ENCODE data around the gene SHROOM2. TPM values are rescaled to one million over a fixed set of nuclear protein-coding genes. Genes with fewer than 3 reads are reported as not detected.
"Not testable (repeated sequence)": the region's sequence is repeated elsewhere in the genome, so short reads cannot be mapped to it uniquely, and the experiment has no call there.

SHROOM2 gene
- total RNA-seq, 2 experiments from 2014 or later = not detected

DNA sequence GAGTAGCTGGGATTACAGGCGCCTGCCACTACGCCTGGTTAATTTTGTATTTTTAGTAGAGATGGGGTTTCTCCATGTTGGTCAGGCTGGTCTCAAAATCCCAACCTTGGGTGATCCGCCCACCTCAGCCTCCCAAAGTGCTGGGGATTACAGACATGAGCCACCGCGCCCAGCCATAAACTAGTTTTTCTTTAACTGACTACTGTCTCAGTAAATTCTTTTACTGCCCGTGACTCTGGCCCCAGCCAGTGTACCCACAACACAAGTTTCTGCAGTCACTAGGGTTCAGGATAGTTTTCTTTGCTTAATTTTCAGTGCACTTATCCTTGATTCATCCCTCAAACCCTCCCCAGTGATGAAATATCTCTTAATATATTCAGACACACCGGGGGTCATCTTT is 8.3 kb downstream of the SHROOM2 start:
- Mint-ChIP-seq H3K4me1 (no peaks in the 10 kb centered on the region), H3K4me3 (no peak overlapping the region), H3K36me3 (ENCODE audit: low read depth) (no peaks in the 10 kb centered on the region), H3K9me3 (peaks cover 4% of the 10 kb centered on the region), H3K27ac (no peak overlapping the region), H3K27me3 (peaks cover 10% of the 10 kb centered on the region)
- ChIA-PET CTCF (no interaction called here), POLR2A (no interaction called here)
- DNase-seq = no peak

DNA sequence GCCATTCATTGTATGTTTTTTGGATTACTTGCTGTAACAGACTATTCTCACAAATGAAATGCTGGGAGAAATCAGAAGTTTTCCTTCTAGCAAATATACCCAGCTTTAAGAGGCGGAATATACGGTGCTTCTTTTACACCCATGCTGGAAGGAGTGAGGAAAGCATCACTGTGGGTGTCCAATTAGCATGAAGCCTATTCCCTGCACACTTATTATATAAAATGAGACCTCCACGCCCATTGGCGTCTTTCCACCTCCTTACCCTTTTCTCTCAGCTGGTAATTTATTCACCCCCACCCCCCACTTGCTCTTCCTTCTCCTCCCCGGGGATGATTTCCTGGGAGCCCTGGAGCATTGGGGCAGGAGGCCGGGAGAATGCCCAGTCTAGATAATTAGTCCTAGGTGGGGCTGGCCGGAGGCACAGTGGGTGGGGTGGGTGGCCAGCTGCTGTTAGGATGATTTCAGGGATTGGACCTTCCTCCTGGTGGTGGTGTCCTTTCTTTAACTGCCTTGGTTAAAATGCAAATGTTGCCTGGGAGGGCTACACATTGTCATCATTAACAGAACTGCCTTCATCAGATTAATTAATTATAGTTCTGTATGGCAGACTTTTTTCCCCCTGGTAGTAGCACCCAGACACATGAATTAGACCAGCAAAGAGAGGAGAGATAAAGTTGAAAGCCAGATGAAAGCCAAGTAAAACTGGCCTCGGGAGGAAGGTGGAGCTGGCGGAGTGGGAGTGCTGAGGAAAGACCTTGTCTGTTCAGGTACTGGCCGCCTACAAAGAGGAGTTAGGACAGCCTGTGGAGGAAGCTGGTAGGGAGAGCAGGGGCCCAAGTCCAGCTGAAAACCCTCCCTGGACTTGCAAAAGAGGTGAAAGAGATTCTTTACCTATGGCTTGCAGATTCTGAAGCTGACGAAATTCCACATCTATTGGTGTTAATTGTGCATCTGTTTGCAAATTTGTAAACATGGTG is 11.4 kb downstream of the SHROOM2 start:
- Mint-ChIP-seq H3K36me3 (ENCODE audit: low read depth) (no peaks in the 10 kb centered on the region), H3K27me3 (peaks cover 5% of the 10 kb centered on the region), H3K4me3 (no peak overlapping the region), H3K9me3 (peaks cover 10% of the 10 kb centered on the region), H3K27ac (no peak overlapping the region), H3K4me1 (no peaks in the 10 kb centered on the region)
- DNase-seq = no peak
- CTCF ChIA-PET = no interaction called here
- POLR2A ChIA-PET = no interaction called here

DNA sequence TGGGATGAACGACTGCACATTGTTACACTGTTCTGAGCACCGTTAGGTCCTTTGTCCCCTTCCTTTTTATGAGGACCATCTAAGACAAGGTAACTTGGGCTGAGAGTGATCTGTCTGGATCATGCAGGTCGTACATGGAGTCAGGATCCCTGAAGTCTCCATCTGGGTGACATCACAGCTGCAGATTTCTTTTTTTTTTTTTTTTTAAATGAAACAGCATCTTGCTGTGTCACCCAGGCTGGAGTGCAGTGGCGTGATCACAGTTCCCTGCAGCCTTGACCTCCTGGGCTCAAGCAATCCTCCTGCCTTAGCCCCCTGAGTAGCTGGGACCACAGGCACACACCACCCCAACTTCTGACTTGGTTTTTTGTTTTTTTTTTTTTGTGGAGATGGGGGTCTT is 16.5 kb downstream of the SHROOM2 start:
- POLR2A ChIA-PET = no interaction called here

DNA sequence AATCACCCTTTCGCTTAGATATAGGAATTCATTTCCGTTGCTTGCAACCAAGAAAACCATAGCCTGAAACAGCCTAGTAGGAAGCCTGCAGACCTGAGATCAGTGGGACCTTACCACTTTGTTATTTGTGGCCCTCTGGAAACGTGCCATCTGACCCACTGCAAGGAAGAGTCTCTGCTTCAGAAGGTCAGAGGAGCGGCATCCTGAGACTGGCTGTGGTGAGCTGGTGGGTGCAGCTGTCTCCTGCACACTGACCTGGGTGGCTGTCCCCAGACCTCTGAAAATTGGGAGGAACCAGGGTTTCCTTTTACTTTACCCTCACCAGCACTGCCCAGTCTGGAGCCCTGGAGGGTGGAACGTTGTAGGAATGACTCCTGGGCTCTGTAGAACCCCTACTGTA is 18.2 kb downstream of the SHROOM2 start:
- H3K27ac Mint-ChIP-seq = no peak overlapping the region
- H3K4me3 Mint-ChIP-seq = no peak overlapping the region
- no peaks in the 10 kb centered on the region for H3K27me3 Mint-ChIP-seq
- ChIA-PET POLR2A (no interaction called here), CTCF (no interaction called here)
- H3K4me1 Mint-ChIP-seq = no peaks in the 10 kb centered on the region
- peaks cover 6% of the 10 kb centered on the region for H3K9me3 Mint-ChIP-seq
- no peak for DNase-seq
- no peaks in the 10 kb centered on the region for H3K36me3 Mint-ChIP-seq (ENCODE audit: low read depth)

More for the DNA sequence above, 16.5 kb downstream of the SHROOM2 start:
- DNase-seq = no peak
- Mint-ChIP-seq H3K27ac (no peak overlapping the region), H3K4me3 (no peak overlapping the region), H3K27me3 (no peaks in the 10 kb centered on the region), H3K36me3 (ENCODE audit: low read depth) (no peaks in the 10 kb centered on the region), H3K4me1 (no peaks in the 10 kb centered on the region), H3K9me3 (peaks cover 6% of the 10 kb centered on the region)
- CTCF ChIA-PET = interaction anchor here (0.6 kb wide), 2 partner anchors 61 to 822 kb away, joined by 3 read pairs; no protein-coding TSS in a partner anchor

DNA sequence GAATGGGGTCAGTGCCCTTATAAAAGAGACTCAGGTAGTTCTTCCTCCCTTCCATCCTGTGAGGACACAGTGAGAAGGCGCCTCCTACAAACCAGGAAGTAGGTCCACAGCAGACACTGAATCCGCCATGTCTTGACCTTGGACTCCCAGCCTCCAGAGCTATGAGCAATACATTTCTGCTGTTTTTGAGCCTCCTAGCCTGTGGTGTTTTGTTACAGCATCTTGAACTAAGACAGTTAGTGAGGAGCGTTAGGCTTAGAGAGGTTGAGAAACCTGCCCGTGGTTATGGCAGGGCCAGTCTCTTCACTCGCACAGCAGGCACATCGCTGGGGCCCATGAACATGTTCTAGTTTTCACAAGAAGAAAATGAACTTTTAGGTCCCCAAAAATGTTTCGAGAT is 19.7 kb downstream of the SHROOM2 start:
- no peaks in the 10 kb centered on the region for H3K4me1 Mint-ChIP-seq
- H3K36me3 Mint-ChIP-seq (ENCODE audit: low read depth) = no peaks in the 10 kb centered on the region
- no peaks in the 10 kb centered on the region for H3K9me3 Mint-ChIP-seq
- DNase-seq = no peak
- no peaks in the 10 kb centered on the region for H3K27me3 Mint-ChIP-seq
- CTCF ChIA-PET = no interaction called here
- H3K27ac Mint-ChIP-seq = no peak overlapping the region
- POLR2A ChIA-PET = no interaction called here
- H3K4me3 Mint-ChIP-seq = no peak overlapping the region

DNA sequence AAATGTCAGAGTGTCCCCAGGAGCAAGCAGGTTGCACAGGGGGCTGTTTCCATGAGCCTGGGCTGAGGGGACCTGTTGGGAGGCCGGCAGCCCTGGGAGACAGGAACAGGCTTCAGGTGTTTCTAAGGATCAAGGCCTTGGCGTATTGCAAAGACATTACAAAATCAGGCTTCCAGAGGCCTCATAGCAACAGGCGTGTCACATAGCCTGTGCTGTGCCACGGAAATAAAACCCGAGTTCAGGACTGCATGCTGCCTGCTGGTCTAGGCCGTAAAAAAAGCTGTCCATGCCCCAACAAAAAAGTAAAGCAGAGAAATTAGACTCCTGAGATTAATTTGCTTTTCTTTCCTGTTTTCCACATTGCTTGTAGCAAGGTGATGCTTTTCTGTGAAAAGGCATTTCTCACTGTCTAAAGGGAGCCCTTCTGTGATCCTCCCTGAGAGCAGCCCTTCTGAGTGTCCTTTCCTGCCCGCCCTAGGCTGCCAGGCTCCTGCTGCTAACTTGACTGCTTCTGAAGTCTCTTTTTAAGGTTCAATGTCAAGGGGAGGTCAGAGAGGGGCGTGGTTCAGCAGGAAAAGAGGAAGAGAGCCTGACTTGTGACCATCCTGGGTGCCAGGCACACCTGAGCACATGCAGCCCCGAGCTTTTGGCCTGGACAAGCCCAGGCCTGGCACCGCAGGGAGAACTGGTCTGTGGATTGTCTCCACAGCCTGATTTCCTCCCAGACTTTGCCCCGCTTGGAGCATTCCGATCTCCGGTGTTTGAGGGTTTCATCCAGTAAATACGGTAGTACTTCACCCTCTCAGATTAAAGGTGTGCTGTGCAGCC is 21.3 kb downstream of the SHROOM2 start:
- Mint-ChIP-seq H3K4me1 (no peaks in the 10 kb centered on the region), H3K4me3 (no peak overlapping the region), H3K27ac (no peak overlapping the region), H3K36me3 (ENCODE audit: low read depth) (no peaks in the 10 kb centered on the region), H3K27me3 (no peaks in the 10 kb centered on the region), H3K9me3 (no peaks in the 10 kb centered on the region)
- CTCF ChIA-PET = no interaction called here
- DNase-seq = no peak
- POLR2A ChIA-PET = no interaction called here

DNA sequence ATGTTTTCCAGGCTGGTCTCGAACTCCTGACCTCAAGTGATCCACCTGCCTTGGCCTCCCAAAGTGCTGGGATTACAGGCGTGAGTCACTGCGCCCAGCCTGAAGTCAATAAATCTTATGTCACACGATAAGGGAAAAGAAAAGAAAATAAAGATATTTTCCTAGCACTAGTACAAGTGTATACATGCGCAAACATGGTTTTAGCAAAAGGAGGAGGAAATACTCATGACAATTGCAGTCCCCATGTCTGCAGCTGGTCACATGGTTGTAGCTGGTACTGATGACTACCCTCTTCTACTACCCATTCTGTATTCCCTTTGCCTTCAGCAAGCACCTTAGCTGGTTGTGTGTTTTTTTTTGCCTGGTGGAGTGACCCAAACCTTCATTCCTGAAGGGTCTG is 23.6 kb downstream of the SHROOM2 start:
- CTCF ChIA-PET; DNase-seq; H3K27me3 Mint-ChIP-seq; POLR2A ChIA-PET; H3K4me3 Mint-ChIP-seq; H3K27ac Mint-ChIP-seq; H3K4me1 Mint-ChIP-seq; H3K36me3 Mint-ChIP-seq (ENCODE audit: low read depth); H3K9me3 Mint-ChIP-seq: not testable (repeated sequence)

DNA sequence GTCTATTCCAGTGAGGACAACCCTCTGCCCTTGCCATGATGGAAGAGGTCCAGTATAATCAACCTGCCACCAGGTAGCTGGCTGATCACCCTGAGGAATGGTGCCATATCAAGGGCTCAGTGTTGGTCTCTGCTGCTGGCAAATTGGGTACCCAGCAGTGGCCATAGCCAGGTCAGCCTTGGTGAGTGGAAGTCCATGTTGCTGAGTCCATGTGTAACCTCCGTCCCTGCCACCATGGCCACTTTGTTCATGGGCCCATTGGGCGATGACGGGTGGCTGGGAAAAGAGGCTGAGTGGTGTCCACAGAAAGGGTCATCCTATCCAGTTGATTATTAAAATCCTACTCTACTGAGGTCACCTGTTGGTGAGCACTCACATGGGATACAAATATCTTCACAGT is 24.9 kb downstream of the SHROOM2 start:
- H3K4me3 Mint-ChIP-seq; H3K27ac Mint-ChIP-seq; DNase-seq; H3K27me3 Mint-ChIP-seq; CTCF ChIA-PET; POLR2A ChIA-PET; H3K36me3 Mint-ChIP-seq (ENCODE audit: low read depth); H3K4me1 Mint-ChIP-seq; H3K9me3 Mint-ChIP-seq: not testable (repeated sequence)

DNA sequence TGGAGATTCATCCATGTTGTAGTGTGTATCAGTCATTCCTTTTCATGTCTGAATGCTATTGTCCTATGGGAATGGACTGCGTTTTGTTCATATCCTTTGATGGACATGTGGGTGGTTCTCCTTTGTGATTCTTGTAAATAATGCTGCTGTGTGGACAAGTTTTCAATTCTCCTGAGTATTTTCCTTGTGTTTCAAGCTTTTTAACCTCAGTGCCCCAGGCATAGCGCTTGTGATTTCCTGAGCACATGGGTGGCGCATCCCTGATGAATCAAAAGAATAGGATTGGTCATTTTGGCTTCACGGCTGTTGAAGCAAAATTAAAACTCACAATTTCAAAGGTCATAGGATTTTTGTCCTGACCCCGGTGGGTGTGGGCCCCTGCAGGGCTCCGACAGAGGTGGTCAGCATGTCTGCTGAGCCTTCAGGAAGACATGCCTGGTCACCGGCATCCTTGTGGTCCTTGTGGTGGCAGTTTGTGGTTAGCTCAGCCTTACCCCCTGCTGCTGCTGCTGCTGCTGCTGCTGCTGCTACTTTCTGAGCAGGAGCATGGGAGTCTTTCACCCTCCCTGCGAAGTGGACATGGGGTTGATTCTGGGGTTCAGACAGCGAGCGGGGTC is 30.0 kb downstream of the SHROOM2 start:
- DNase-seq = no peak
- Mint-ChIP-seq H3K4me3 (no peak overlapping the region), H3K4me1 (no peaks in the 10 kb centered on the region), H3K27me3 (peaks cover 10% of the 10 kb centered on the region), H3K27ac (no peak overlapping the region), H3K36me3 (ENCODE audit: low read depth) (no peaks in the 10 kb centered on the region), H3K9me3 (no peaks in the 10 kb centered on the region)
- POLR2A ChIA-PET = no interaction called here
- CTCF ChIA-PET = no interaction called here

DNA sequence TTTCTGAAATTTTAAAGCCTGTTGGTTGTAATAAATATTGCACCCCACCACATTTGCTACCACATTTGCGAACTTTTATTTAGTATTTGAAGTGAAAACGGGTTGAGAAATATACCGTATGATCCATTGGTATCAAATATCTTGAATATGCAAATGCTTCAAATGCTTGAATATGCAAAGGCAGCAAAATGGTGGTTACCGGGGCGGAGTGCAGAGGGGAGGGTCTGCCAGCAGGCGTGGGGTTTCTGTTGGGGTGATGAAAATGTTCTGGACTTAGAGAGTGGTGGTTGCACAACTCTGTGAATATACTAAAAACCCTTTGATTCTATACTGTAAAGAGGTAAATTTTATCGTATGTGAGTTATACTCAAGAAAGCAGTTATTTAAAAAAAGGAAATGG is 35.3 kb downstream of the SHROOM2 start:
- H3K4me3 Mint-ChIP-seq = no peak overlapping the region
- no peak for DNase-seq
- H3K4me1 Mint-ChIP-seq = no peaks in the 10 kb centered on the region
- H3K27ac Mint-ChIP-seq = no peak overlapping the region
- H3K36me3 Mint-ChIP-seq (ENCODE audit: low read depth) = no peaks in the 10 kb centered on the region
- no peaks in the 10 kb centered on the region for H3K9me3 Mint-ChIP-seq
- peaks cover 7% of the 10 kb centered on the region for H3K27me3 Mint-ChIP-seq
- ChIA-PET POLR2A (no interaction called here), CTCF (no interaction called here)

DNA sequence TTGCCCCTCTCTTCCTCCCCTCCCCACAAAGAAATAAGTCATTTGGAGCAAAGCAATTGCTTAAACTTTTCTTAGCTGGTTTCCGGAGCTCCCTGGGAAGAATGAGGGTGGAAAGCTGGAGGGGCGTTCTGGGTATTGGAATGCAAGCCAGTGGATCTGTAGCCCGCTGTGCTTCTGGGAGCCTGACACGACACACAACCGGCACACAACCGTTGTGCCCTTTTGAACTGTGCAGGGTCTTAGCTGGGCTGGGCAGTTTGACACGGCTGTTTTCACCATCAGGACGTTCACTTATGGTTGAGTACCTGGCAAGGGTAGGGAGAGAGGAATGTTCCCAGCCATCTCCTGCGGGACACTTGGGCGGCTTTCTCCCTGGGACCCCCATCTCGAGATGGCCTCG is 38.3 kb downstream of the SHROOM2 start:
- Mint-ChIP-seq H3K36me3 (ENCODE audit: low read depth) (no peaks in the 10 kb centered on the region), H3K27ac (no peak overlapping the region), H3K4me1 (peaks cover under 1% of the 10 kb centered on the region), H3K4me3 (no peak overlapping the region), H3K27me3 (no peaks in the 10 kb centered on the region), H3K9me3 (no peaks in the 10 kb centered on the region)
- ChIA-PET CTCF (no interaction called here), POLR2A (interaction anchor here (0.6 kb wide), 1 partner anchor 51 kb away, joined by 4 read pairs; no protein-coding TSS in a partner anchor)
- no peak for DNase-seq

DNA sequence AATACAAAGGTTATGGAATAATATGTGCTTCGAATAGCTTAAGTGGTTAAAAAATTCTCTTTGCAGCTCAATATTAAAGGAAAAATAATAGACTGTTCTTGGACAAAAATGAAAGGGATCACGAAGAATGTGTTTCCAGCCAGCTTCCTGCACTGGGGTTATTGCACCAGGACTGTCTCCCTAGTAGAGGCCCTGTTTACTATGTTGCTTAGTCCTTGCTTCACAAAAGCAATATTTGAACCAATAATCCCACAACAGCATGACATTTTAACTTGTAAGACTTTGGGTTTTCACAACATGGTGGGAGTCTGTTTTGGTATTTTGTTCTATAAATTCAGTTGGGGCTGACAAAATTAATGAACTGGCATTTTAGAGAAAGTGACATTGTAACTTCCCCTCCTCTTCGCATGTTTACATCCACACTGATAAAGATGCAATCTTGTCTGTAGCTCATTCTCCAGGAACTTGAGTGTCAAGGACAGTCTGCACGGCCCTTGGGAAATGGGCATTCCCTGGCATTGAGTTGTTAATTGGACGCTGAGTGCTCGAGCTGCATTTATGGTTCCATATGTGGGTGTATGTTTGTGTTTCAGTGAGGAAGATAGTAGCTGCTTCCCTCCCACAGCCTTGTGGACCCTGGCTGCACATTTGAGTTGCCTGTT is 39.0 kb downstream of the SHROOM2 start:
- no peak overlapping the region for H3K4me3 Mint-ChIP-seq
- CTCF ChIA-PET = interaction anchor here (1.1 kb wide), 1 partner anchor 34 kb away, joined by 3 read pairs; no protein-coding TSS in a partner anchor
- DNase-seq = no peak
- H3K36me3 Mint-ChIP-seq (ENCODE audit: low read depth) = no peaks in the 10 kb centered on the region
- H3K9me3 Mint-ChIP-seq = no peaks in the 10 kb centered on the region
- POLR2A ChIA-PET = interaction anchor here (0.5 to 0.6 kb wide), 2 partner anchors 52 to 163 kb away, joined by 4 read pairs; no protein-coding TSS in a partner anchor
- no peak overlapping the region for H3K27ac Mint-ChIP-seq
- peaks cover 2% of the 10 kb centered on the region for H3K4me1 Mint-ChIP-seq
- no peaks in the 10 kb centered on the region for H3K27me3 Mint-ChIP-seq
